ENCODE results near the gene COX14.
A peak's percentile ranks its signal among the peaks of the same experiment; 100 is the strongest.

COX14 gene

GRCh38 chr12:50084775-50085614, 27.0 kb upstream of the COX14 start, which contains the start of gene SMARCD1:
TSS of gene SMARCD1 (plus strand) at chr12:50085342. CDS start at chr12:50085370, 28 bp downstream.
- peak; percentile 87 for DNase-seq (ENCODE audit: low read depth)

GRCh38 chr12:50085615-50086072, 26.4 kb upstream of the COX14 start:
- no peak for DNase-seq (ENCODE audit: low read depth)

- no peak for DNase-seq (ENCODE audit: low read depth)
Measured at GRCh38 chr12:50086148-50086547, 25.9 kb upstream of the COX14 start.

GRCh38 chr12:50087151-50087550, 24.9 kb upstream of the COX14 start:
- no peak for DNase-seq (ENCODE audit: low read depth)

- peak; percentile 77 for DNase-seq (ENCODE audit: low read depth)
Measured at GRCh38 chr12:50087995-50088394, 24.0 kb upstream of the COX14 start.

- peak; percentile 36 for DNase-seq (ENCODE audit: low read depth)
Measured at GRCh38 chr12:50088577-50089335, 23.3 kb upstream of the COX14 start.

GRCh38 chr12:50089730-50090129, 22.3 kb upstream of the COX14 start:
- no peak for DNase-seq (ENCODE audit: low read depth)

GRCh38 chr12:50090391-50090790, 21.6 kb upstream of the COX14 start:
- no peak for DNase-seq (ENCODE audit: low read depth)

- no peak for DNase-seq (ENCODE audit: low read depth)
Measured at GRCh38 chr12:50097952-50098351, 14.1 kb upstream of the COX14 start.

GRCh38 chr12:50099302-50100008, 12.6 kb upstream of the COX14 start:
- peak; percentile 33 for DNase-seq (ENCODE audit: low read depth)

- no peak for DNase-seq (ENCODE audit: low read depth)
Measured at GRCh38 chr12:50100561-50100960, 11.5 kb upstream of the COX14 start.

- peak; percentile 56 for DNase-seq (ENCODE audit: low read depth)
Measured at GRCh38 chr12:50101663-50102062, 10.4 kb upstream of the COX14 start.

- no peak for DNase-seq (ENCODE audit: low read depth)
Measured at GRCh38 chr12:50102131-50102531, 9.9 kb upstream of the COX14 start.

- DNase-seq (ENCODE audit: low read depth): no peak
Measured at GRCh38 chr12:50102646-50103309, 9.3 kb upstream of the COX14 start.

- DNase-seq (ENCODE audit: low read depth): no peak
Measured at GRCh38 chr12:50103351-50103750, 8.7 kb upstream of the COX14 start.

- DNase-seq (ENCODE audit: low read depth): peak; percentile 52
Measured at GRCh38 chr12:50103767-50104321, 8.2 kb upstream of the COX14 start, which contains the start of gene GPD1. TSS of gene GPD1 (plus strand) at chr12:50104008. CDS start at chr12:50104051, 43 bp downstream.

GRCh38 chr12:50104417-50105366, 7.3 kb upstream of the COX14 start:
- no peak for DNase-seq (ENCODE audit: low read depth)

GRCh38 chr12:50105913-50106450, 6.1 kb upstream of the COX14 start:
- no peak for DNase-seq (ENCODE audit: low read depth)

- no peak for DNase-seq (ENCODE audit: low read depth)
Measured at GRCh38 chr12:50106907-50107306, 5.1 kb upstream of the COX14 start.
